HL-60/S4 treated with phorbol 12-myristate 13-acetate at 8.2 ng/mL for 4 days and 3 days (cell line): ENCODE results near the gene PIK3CG.

ENCODE experiments used
- in situ Hi-C: fragments of 300-500 bp; cut with MboI; formaldehyde crosslinking; loops from 2 replicates; pipeline ENCODE4 v1.15.0; 2022; ENCODE audit warnings: low sequenced_read_pairs

Gene PIK3CG

GRCh38 chr7:106858618-106859532 is 6.2 kb upstream of the PIK3CG start:
- in situ Hi-C loops = no loop called here

- in situ Hi-C loops = no loop called here
Observed at GRCh38 chr7:106862317-106863089, 2.6 kb upstream of the PIK3CG start.

- in situ Hi-C loops = no loop called here
Observed at GRCh38 chr7:106863274-106863997, 1.6 kb upstream of the PIK3CG start.

GRCh38 chr7:106864298-106865081 is 592 bp upstream of the PIK3CG start:
- in situ Hi-C loops = no loop called here

- in situ Hi-C loops = no loop called here
Observed at GRCh38 chr7:106866298-106867281, 1.5 kb downstream of the PIK3CG start.

GRCh38 chr7:106867641-106868351 is 2.7 kb downstream of the PIK3CG start:
- in situ Hi-C loops = no loop called here

GRCh38 chr7:106868364-106868763 is 3.3 kb downstream of the PIK3CG start:
- in situ Hi-C loops = no loop called here

GRCh38 chr7:106869954-106870353 is 4.9 kb downstream of the PIK3CG start:
- in situ Hi-C loops = no loop called here

GRCh38 chr7:106870528-106870927 is 5.4 kb downstream of the PIK3CG start:
- in situ Hi-C loops = no loop called here

GRCh38 chr7:106870983-106871410 is 5.9 kb downstream of the PIK3CG start:
- in situ Hi-C loops = no loop called here

- in situ Hi-C loops = no loop called here
Observed at GRCh38 chr7:106871793-106872571, 6.9 kb downstream of the PIK3CG start.

- in situ Hi-C loops = no loop called here
Observed at GRCh38 chr7:106872763-106873162, 7.7 kb downstream of the PIK3CG start.

GRCh38 chr7:106874076-106874475 is 9.0 kb downstream of the PIK3CG start:
- in situ Hi-C loops = no loop called here

GRCh38 chr7:106875508-106875907 is 10.4 kb downstream of the PIK3CG start:
- in situ Hi-C loops = no loop called here

- in situ Hi-C loops = no loop called here
Observed at GRCh38 chr7:106878748-106879439, 13.8 kb downstream of the PIK3CG start.

- in situ Hi-C loops = no loop called here
Observed at GRCh38 chr7:106881984-106882383, 16.9 kb downstream of the PIK3CG start.

- in situ Hi-C loops = no loop called here
Observed at GRCh38 chr7:106883456-106884026, 18.5 kb downstream of the PIK3CG start.
